CD4-positive, alpha-beta T cell (primary cell): ENCODE results near the gene POLK. TPM values are rescaled to one million over a fixed set of nuclear protein-coding genes. Genes with fewer than 3 reads are reported as not detected.
"Not testable (repeated sequence)": the region's sequence is repeated elsewhere in the genome, so short reads cannot be mapped to it uniquely, and the experiment has no call there.

Experiments
- ATAC-seq: fragments of 200-7000 bp; cut with Tn5 transposase; one replicate; pipeline ENCODE4 v1.10.0; 2022; ENCODE audit warnings: mild to moderate bottlenecking; ENCODE audit not compliant: poor library complexity
- CTCF ChIA-PET: fragments of 350-600 bp; sonication (Branson Sonifier 250); formaldehyde crosslinking; loops from one replicate; lab custom pipeline; 2021; ENCODE audit warnings: antibody characterized with exemption, inconsistent platforms; lab: Charles Lee
- POLR2A ChIA-PET: fragments of 350-600 bp; sonication (Branson Sonifier 250); formaldehyde crosslinking; loops from one replicate; lab custom pipeline; 2021; ENCODE audit warnings: antibody characterized with exemption, inconsistent platforms; lab: Charles Lee
- DNase-seq, 14 experiments: peaks; one replicate each; pipeline ENCODE4 v3.0.0-alpha.2; 2013 to 2020; ENCODE audit warnings: mixed read lengths in 2 of 14
- H3K27ac ChIP-seq, 2 donors: one replicate each; pipeline versions ENCODE4 v1.5.1 to v1.7.0; 2013; ENCODE audit warnings: low read length in 2 of 2, low read depth in 1 of 2, mild to moderate bottlenecking in 1 of 2
- H3K27me3 ChIP-seq, 2 experiments: 1 replicate in 1 of 2; 2 replicates in 1 of 2; pipeline versions ENCODE4 v1.6.1 to v1.7.0; 2013; ENCODE audit warnings: low read length in 2 of 2, control low read depth in 1 of 2, mild to moderate bottlenecking in 1 of 2, moderate library complexity in 1 of 2; ENCODE audit not compliant: insufficient read depth in 2 of 2, control insufficient read depth in 1 of 2
- H3K36me3 ChIP-seq: one replicate; pipeline ENCODE4 v1.6.1; 2013; ENCODE audit warnings: low read length, control low read depth; ENCODE audit not compliant: insufficient read depth
- H3K4me1 ChIP-seq: one replicate; pipeline ENCODE4 v1.6.1; 2013; ENCODE audit warnings: low read length, control low read depth; ENCODE audit not compliant: insufficient read depth
- H3K4me3 ChIP-seq: one replicate; pipeline ENCODE4 v1.5.1; 2013; ENCODE audit warnings: mild to moderate bottlenecking, low read length, moderate library complexity
- H3K9me3 ChIP-seq, 2 experiments: 1 replicate in 1 of 2; 2 replicates in 1 of 2; pipeline versions ENCODE4 v1.6.1 to v1.7.0; 2013; ENCODE audit warnings: low read length in 2 of 2, mild to moderate bottlenecking in 2 of 2, control low read depth in 1 of 2, moderate library complexity in 1 of 2; ENCODE audit not compliant: control insufficient read depth in 1 of 2, insufficient read depth in 1 of 2
- H3K27ac Mint-ChIP-seq: one replicate; pipeline ENCODE4 v1.8.0; 2020; ENCODE audit warnings: mixed read lengths
- H3K27me3 Mint-ChIP-seq: one replicate; pipeline ENCODE4 v1.8.0; 2021; ENCODE audit warnings: mixed read lengths
- H3K36me3 Mint-ChIP-seq: one replicate; pipeline ENCODE4 v1.8.0; 2021; ENCODE audit warnings: low read depth, mixed read lengths
- H3K4me1 Mint-ChIP-seq: one replicate; pipeline ENCODE4 v1.8.0; 2021; ENCODE audit warnings: low read depth, mixed read lengths
- H3K4me3 Mint-ChIP-seq: one replicate; pipeline ENCODE4 v1.8.0; 2020; ENCODE audit warnings: mild to moderate bottlenecking, mixed read lengths
- H3K9me3 Mint-ChIP-seq: one replicate; pipeline ENCODE4 v1.8.0; 2020; ENCODE audit warnings: mixed read lengths
- intact Hi-C, 2 experiments: fragments of 100-400 bp; cut with DNase I in 1 of 2; cut with micrococcal nuclease in 1 of 2; formaldehyde crosslinking; loops; one replicate each; pipeline versions ENCODE4 v1.15.1 to v1.9.0; 2023 to 2025; cut with DNase I, micrococcal nuclease
- total RNA-seq, 174 experiments: library from RNA in 2 of 174; stranded (reverse) in 2 of 174; gene quantifications; one replicate each; pipeline ENCODE4 v1.2.3 and lab custom pipeline; 2021 to 2026
- TF ChIP-seq, protein P1 (sequence below): fragments of 200-600 bp; IDR thresholded peaks from one replicate; pipeline ENCODE4 v1.8.0; 2022; ENCODE audit warnings: antibody characterized with exemption, mild to moderate bottlenecking

POLK gene
- total RNA-seq, 2 experiments from 2014 or later, result 10.0 to 10.3 TPM

DNA sequence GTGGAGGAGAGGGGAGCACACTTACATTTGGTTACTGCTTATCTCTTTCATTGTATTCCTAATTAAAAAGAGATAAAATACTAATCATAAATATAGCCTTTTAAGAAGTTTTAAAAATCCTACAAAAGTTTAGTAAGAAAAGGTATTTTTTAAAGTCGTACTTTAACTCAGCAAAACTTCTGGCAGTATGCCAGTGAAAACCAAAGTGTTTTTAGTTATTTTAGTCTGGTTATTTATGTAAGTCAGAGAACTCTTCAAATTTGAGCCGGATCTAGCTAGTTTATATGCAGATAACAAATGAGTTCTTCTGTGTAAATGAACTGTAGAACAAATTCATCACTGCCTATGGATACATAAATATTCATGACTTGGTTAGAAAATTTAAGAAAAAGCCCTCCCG, 63.1 kb downstream of the POLK start:
- H3K27ac ChIP-seq, result no peak overlapping the region
- no peak for DNase-seq
- H3K4me1 ChIP-seq, result no peaks in the 10 kb centered on the region
- Mint-ChIP-seq H3K27ac (no peak overlapping the region), H3K9me3 (no peaks in the 10 kb centered on the region), H3K4me1 (no peaks in the 10 kb centered on the region), H3K36me3 (peaks cover 73% of the 10 kb centered on the region), H3K4me3 (no peak overlapping the region), H3K27me3 (no peaks in the 10 kb centered on the region)
- TF ChIP-seq, protein P1, sequence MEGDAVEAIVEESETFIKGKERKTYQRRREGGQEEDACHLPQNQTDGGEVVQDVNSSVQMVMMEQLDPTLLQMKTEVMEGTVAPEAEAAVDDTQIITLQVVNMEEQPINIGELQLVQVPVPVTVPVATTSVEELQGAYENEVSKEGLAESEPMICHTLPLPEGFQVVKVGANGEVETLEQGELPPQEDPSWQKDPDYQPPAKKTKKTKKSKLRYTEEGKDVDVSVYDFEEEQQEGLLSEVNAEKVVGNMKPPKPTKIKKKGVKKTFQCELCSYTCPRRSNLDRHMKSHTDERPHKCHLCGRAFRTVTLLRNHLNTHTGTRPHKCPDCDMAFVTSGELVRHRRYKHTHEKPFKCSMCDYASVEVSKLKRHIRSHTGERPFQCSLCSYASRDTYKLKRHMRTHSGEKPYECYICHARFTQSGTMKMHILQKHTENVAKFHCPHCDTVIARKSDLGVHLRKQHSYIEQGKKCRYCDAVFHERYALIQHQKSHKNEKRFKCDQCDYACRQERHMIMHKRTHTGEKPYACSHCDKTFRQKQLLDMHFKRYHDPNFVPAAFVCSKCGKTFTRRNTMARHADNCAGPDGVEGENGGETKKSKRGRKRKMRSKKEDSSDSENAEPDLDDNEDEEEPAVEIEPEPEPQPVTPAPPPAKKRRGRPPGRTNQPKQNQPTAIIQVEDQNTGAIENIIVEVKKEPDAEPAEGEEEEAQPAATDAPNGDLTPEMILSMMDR, result no peak
- intact Hi-C loops, result no loop called here
- ChIA-PET CTCF (no interaction called here), POLR2A (interaction anchor here (1.2 kb wide), 1 partner anchor 21 kb away, joined by 4 read pairs; no protein-coding TSS in a partner anchor)
- H3K4me3 ChIP-seq, result no peak overlapping the region
- no peak for ATAC-seq
- H3K9me3 ChIP-seq, result no peaks in the 10 kb centered on the region
- H3K36me3 ChIP-seq, result peaks cover 26% of the 10 kb centered on the region
- no peaks in the 10 kb centered on the region for H3K27me3 ChIP-seq

DNA sequence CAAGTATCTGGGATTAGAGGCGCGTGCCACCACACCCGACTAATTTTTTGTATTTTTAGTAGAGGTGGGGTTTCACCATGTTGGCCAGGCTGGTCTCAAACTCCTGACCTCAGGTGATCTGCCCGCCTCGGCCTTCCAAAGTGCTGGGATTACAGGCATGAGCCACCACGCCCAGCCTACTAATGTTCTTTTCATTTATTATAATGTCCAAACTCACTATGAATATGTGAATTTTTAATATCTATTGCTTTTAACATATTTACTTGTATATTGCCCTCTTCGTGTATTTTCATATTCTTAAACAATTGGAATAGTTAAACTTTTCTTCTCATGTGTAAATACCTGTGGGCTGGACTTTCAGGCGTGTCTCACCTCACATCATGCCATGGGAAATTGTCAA, 66.6 kb downstream of the POLK start:
- H3K36me3 Mint-ChIP-seq, result peaks cover 67% of the 10 kb centered on the region
- H3K27me3 ChIP-seq, H3K4me1 Mint-ChIP-seq, DNase-seq, intact Hi-C loops, H3K9me3 ChIP-seq, POLR2A ChIA-PET, H3K4me1 ChIP-seq, H3K27me3 Mint-ChIP-seq, CTCF ChIA-PET, ATAC-seq, H3K27ac Mint-ChIP-seq, H3K4me3 ChIP-seq, H3K9me3 Mint-ChIP-seq, H3K27ac ChIP-seq, H3K4me3 Mint-ChIP-seq: not testable (repeated sequence)
- H3K36me3 ChIP-seq, result peaks cover 31% of the 10 kb centered on the region

DNA sequence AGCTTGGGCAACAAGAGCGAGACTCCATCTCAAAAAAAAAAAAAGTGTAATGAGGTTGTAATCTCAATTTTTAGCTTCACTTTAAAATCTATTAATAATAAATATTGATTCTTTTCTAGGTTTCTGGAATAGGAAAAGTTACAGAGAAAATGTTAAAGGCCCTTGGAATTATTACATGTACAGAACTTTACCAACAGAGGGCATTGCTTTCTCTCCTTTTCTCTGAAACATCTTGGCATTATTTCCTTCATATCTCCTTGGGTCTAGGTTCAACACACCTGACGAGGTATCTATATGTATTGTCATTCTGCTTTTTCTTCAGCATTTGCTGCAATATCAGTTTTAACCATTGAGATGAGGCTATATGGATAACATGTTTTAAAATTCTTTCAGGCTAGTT, 73.0 kb downstream of the POLK start:
- Histone ChIP-seq H3K27me3 (no peaks in the 10 kb centered on the region), H3K9me3 (no peaks in the 10 kb centered on the region), H3K4me1 (no peaks in the 10 kb centered on the region), H3K36me3 (peaks cover 35% of the 10 kb centered on the region), H3K4me3 (no peak overlapping the region), H3K27ac (no peak overlapping the region)
- ChIA-PET POLR2A (no interaction called here), CTCF (no interaction called here)
- no peaks in the 10 kb centered on the region for H3K4me1 Mint-ChIP-seq
- TF ChIP-seq, protein P1, result no peak
- ATAC-seq, result no peak
- H3K4me3 Mint-ChIP-seq, result no peak overlapping the region
- intact Hi-C loops, result no loop called here
- peaks cover 70% of the 10 kb centered on the region for H3K36me3 Mint-ChIP-seq
- no peaks in the 10 kb centered on the region for H3K9me3 Mint-ChIP-seq
- no peaks in the 10 kb centered on the region for H3K27me3 Mint-ChIP-seq
- DNase-seq, result no peak
- H3K27ac Mint-ChIP-seq, result no peak overlapping the region

DNA sequence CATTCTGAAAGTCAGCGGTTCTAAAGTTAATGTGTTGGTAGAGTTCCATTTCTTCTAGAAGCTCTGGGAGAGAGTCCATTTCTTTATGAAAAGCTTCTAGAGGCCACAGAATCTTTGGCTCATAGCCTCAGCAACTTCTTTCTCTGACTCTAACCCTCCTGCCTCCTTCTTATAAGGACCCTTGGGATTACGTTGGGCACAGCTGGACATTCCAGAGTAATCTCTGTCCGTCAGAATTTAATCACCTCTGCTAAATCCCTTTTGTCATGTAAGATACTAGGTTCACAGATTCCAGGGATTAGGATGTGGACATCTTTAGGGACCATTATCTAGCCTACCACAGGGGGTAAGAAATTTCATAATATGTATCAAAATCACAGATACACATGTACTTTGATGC, 77.0 kb downstream of the POLK start:
- Histone ChIP-seq H3K27ac (no peak overlapping the region), H3K27me3 (no peaks in the 10 kb centered on the region), H3K9me3 (no peaks in the 10 kb centered on the region), H3K36me3 (peaks cover 34% of the 10 kb centered on the region), H3K4me3 (no peak overlapping the region), H3K4me1 (no peaks in the 10 kb centered on the region)
- ATAC-seq, result no peak
- Mint-ChIP-seq H3K4me1 (no peaks in the 10 kb centered on the region), H3K36me3 (peaks cover 80% of the 10 kb centered on the region), H3K9me3 (no peaks in the 10 kb centered on the region), H3K27ac (no peak overlapping the region), H3K4me3 (no peak overlapping the region), H3K27me3 (no peaks in the 10 kb centered on the region)
- DNase-seq, result no peak
- CTCF ChIA-PET, result no interaction called here
- intact Hi-C loops, result no loop called here
- TF ChIP-seq, protein P1, result no peak
- POLR2A ChIA-PET, result no interaction called here
